OCI-LY1 (cell line): ENCODE data around the gene ARHGAP8.

Experiments
- H2AFZ ChIP-seq: fragments of 200-600 bp; sonication (generic), shearing (Covaris generic); 2 replicates; pipeline ENCODE4 v1.6.0; 2014; ENCODE audit warnings: antibody characterized with exemption, mild to moderate bottlenecking, low read length
- H3F3A ChIP-seq: fragments of 200-600 bp; sonication (generic), shearing (Covaris generic); 2 replicates; pipeline ENCODE4 v1.6.0; 2014; ENCODE audit warnings: mild to moderate bottlenecking, antibody characterized with exemption, low read length, moderate library complexity; ENCODE audit not compliant: insufficient read depth
- H3K27ac ChIP-seq: fragments of 200-600 bp; sonication (generic); 2 replicates; pipeline ENCODE4 v1.5.1; 2014; ENCODE audit warnings: low read length, mixed run types, mild to moderate bottlenecking, low read depth; ENCODE audit not compliant: poor library complexity, severe bottlenecking
- H3K27me3 ChIP-seq: fragments of 200-600 bp; sonication (generic); 2 replicates; pipeline ENCODE4 v1.6.0; 2014; ENCODE audit warnings: antibody characterized with exemption, mild to moderate bottlenecking, low read length, moderate library complexity; ENCODE audit not compliant: insufficient read depth
- H3K36me3 ChIP-seq: fragments of 200-600 bp; sonication (generic); 2 replicates; pipeline ENCODE4 v1.6.1; 2014; ENCODE audit warnings: mild to moderate bottlenecking, antibody characterized with exemption, low read length, moderate library complexity, mixed read lengths; ENCODE audit not compliant: insufficient read depth
- H3K4me1 ChIP-seq: fragments of 200-600 bp; sonication (generic); 2 replicates; pipeline ENCODE4 v1.5.1; 2014; ENCODE audit warnings: mild to moderate bottlenecking, low read length, moderate library complexity; ENCODE audit not compliant: insufficient read depth, severe bottlenecking
- H3K4me2 ChIP-seq: fragments of 200-600 bp; sonication (generic), shearing (Covaris generic); 2 replicates; pipeline ENCODE4 v1.6.1; 2014; ENCODE audit warnings: low read length
- H3K4me3 ChIP-seq: fragments of 200-600 bp; sonication (generic); 2 replicates; pipeline ENCODE4 v1.5.1; 2014; ENCODE audit warnings: low read length, low read depth, mild to moderate bottlenecking, mixed read lengths; ENCODE audit not compliant: poor library complexity, severe bottlenecking
- H3K79me2 ChIP-seq: fragments of 200-600 bp; shearing (Covaris generic); 2 replicates; pipeline ENCODE4 v1.6.1; 2016; ENCODE audit warnings: mixed run types, low read length, mixed read lengths; ENCODE audit not compliant: insufficient read depth
- H3K9ac ChIP-seq: fragments of 200-600 bp; sonication (generic), shearing (Covaris generic); 2 replicates; pipeline ENCODE4 v1.6.1; 2014; ENCODE audit warnings: mild to moderate bottlenecking, low read length, mixed read lengths
- H3K9me2 ChIP-seq: fragments of 200-600 bp; sonication (generic), shearing (Covaris generic); 2 replicates; pipeline ENCODE4 v1.6.1; 2014; ENCODE audit warnings: low read depth, mild to moderate bottlenecking, low read length, mixed read lengths
- H3K9me3 ChIP-seq: fragments of 200-600 bp; shearing (Covaris generic); 2 replicates; pipeline ENCODE4 v1.6.1; 2014; ENCODE audit warnings: low read length, mixed read lengths
- H4K20me1 ChIP-seq: fragments of 200-600 bp; sonication (generic), shearing (Covaris generic); 2 replicates; pipeline ENCODE4 v1.6.0; 2016; ENCODE audit warnings: mild to moderate bottlenecking, low read length; ENCODE audit not compliant: insufficient read depth
- EZH2 ChIP-seq: fragments of 200-600 bp; sonication (generic), shearing (Covaris generic); IDR thresholded peaks from 2 replicates; pipeline ENCODE4 v1.8.0; 2017; ENCODE audit warnings: borderline replicate concordance, mixed run types, mild to moderate bottlenecking, antibody characterized with exemption, low read length, moderate library complexity, mixed read lengths
- TF ChIP-seq, protein P1 (sequence below): fragments of 200-600 bp; sonication (generic), shearing (Covaris generic); IDR thresholded peaks from 2 replicates; pipeline ENCODE4 v1.5.1; 2017; ENCODE audit warnings: mild to moderate bottlenecking, antibody characterized with exemption, low read length, moderate library complexity, mixed read lengths

The ARHGAP8 gene

DNA sequence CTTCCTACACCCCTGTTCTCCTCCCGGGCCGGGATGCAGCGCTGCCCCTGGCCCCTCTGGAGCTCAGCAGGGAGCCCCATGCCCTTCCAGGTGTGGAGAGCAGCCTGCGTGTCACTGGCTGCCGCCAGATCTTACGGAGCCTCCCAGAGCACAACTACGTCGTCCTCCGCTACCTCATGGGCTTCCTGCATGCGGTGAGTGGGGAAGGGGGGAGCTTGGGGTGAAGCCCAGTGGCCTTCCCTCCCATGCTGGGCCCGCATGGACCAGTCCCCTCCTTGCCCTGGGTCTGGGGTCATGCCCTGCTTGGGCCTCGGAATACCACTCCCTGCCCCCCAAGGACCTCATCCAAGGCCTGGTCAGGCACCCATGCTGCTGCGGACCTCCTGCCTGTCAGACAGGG lies 107.3 kb downstream of the ARHGAP8 start:
- no peak overlapping the region for H3K4me2 ChIP-seq
- no peaks in the 10 kb centered on the region for H3K9me3 ChIP-seq
- no peaks in the 10 kb centered on the region for H3K79me2 ChIP-seq
- H3K4me1 ChIP-seq: no peaks in the 10 kb centered on the region
- H4K20me1 ChIP-seq: no peaks in the 10 kb centered on the region
- no peak overlapping the region for H3K9ac ChIP-seq
- H3K27ac ChIP-seq: no peak overlapping the region
- no peak overlapping the region for H2AFZ ChIP-seq
- H3K27me3 ChIP-seq: 0 out of 2 replicates have a peak, but pooled peaks cover 3% of the 10 kb centered on the region
- H3K36me3 ChIP-seq: no peaks in the 10 kb centered on the region
- TF ChIP-seq, protein P1, sequence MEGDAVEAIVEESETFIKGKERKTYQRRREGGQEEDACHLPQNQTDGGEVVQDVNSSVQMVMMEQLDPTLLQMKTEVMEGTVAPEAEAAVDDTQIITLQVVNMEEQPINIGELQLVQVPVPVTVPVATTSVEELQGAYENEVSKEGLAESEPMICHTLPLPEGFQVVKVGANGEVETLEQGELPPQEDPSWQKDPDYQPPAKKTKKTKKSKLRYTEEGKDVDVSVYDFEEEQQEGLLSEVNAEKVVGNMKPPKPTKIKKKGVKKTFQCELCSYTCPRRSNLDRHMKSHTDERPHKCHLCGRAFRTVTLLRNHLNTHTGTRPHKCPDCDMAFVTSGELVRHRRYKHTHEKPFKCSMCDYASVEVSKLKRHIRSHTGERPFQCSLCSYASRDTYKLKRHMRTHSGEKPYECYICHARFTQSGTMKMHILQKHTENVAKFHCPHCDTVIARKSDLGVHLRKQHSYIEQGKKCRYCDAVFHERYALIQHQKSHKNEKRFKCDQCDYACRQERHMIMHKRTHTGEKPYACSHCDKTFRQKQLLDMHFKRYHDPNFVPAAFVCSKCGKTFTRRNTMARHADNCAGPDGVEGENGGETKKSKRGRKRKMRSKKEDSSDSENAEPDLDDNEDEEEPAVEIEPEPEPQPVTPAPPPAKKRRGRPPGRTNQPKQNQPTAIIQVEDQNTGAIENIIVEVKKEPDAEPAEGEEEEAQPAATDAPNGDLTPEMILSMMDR: no peak
- TF ChIP-seq EZH2: no peak
- no peaks in the 10 kb centered on the region for H3K9me2 ChIP-seq
- H3F3A ChIP-seq: no peaks in the 10 kb centered on the region
- H3K4me3 ChIP-seq: no peak overlapping the region

DNA sequence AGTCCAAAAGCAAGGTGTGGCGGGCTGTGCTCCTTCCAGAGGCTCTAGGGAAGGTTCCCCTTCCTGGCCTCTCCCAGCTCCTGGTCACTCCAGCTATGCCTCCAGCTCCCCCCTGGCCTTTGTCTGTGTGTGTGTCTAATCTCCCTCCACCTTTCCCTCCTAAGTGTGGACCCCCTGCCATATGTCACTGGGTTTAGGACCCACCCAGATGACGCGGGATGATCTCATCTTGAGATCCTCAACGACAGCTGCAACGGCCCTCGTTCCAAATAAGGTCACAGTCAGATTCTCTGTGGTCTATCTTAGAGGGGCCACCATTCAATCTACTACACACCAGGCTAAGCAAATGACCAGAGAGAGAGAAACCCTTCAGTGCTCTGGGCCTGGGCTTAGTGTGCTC lies 107.9 kb downstream of the ARHGAP8 start:
- Histone ChIP-seq H3K4me2 (no peak overlapping the region), H3K9me2 (no peaks in the 10 kb centered on the region), H3K9ac (no peak overlapping the region), H3F3A (no peaks in the 10 kb centered on the region), H3K4me3 (no peak overlapping the region), H3K9me3 (no peaks in the 10 kb centered on the region), H4K20me1 (no peaks in the 10 kb centered on the region), H3K36me3 (no peaks in the 10 kb centered on the region), H2AFZ (no peak overlapping the region), H3K27ac (no peak overlapping the region), H3K4me1 (no peaks in the 10 kb centered on the region), H3K27me3 (0 out of 2 replicates have a peak, but pooled peaks cover 3% of the 10 kb centered on the region), H3K79me2 (no peaks in the 10 kb centered on the region)
- no peak for TF ChIP-seq EZH2
- TF ChIP-seq, protein P1: no peak

DNA sequence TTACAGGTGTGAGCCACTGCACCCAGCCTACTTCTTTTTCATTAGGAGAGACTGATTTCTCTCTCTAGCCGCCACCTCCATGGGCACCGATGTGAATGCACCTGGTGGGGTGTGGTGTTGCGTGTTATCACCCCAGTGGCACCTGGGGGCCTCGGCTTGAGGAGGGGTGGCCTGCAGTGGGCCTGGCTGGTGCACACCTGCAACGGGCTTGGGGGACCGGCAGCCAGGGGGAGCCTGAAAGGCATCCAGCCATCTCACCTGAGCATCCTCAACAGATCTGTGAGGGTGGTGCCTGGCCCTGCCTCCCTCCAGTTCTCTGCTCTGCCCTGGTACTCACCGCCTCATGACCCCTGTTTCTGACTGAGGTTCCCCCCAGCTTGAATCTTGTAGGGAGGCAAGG lies 108.9 kb downstream of the ARHGAP8 start:
- Histone ChIP-seq H3K9me2 (no peaks in the 10 kb centered on the region), H3K27me3 (no peaks in the 10 kb centered on the region), H3K9me3 (no peaks in the 10 kb centered on the region), H3K27ac (no peak overlapping the region), H3K4me2 (no peak overlapping the region), H3K79me2 (no peaks in the 10 kb centered on the region), H3K4me3 (no peak overlapping the region), H3K9ac (no peak overlapping the region), H2AFZ (no peak overlapping the region), H3K36me3 (no peaks in the 10 kb centered on the region), H4K20me1 (no peaks in the 10 kb centered on the region), H3K4me1 (no peaks in the 10 kb centered on the region), H3F3A (no peaks in the 10 kb centered on the region)
- TF ChIP-seq, protein P1: no peak
- no peak for TF ChIP-seq EZH2
